Mesendoderm (in vitro differentiated cells): ENCODE measurements around the gene CTNS.

Experiments used
- DNase-seq: peaks from one replicate; pipeline ENCODE4 v3.0.0; 2013
- H2AK5ac ChIP-seq: 2 replicates; pipeline ENCODE4 v1.6.1; 2013; ENCODE audit warnings: low read length, inconsistent platforms
- H2BK120ac ChIP-seq: 2 replicates; pipeline ENCODE4 v1.6.1; 2013; ENCODE audit warnings: low read depth, mild to moderate bottlenecking, low read length, moderate library complexity, mixed read lengths
- H2BK15ac ChIP-seq: replicated peaks from 2 replicates; pipeline ENCODE4 v1.6.1; 2013; ENCODE audit warnings: low read depth, mild to moderate bottlenecking, moderate library complexity
- H2BK5ac ChIP-seq: 2 replicates; pipeline ENCODE4 v1.6.1; 2013; ENCODE audit warnings: low read length, inconsistent platforms
- H3K18ac ChIP-seq: 2 replicates; pipeline ENCODE4 v1.6.1; 2013; ENCODE audit warnings: mild to moderate bottlenecking, low read length, mixed read lengths
- H3K23ac ChIP-seq: one replicate; pipeline ENCODE4 v1.6.1; 2013; ENCODE audit warnings: low read length
- H3K27ac ChIP-seq: 2 replicates; pipeline ENCODE4 v1.5.1; 2013; ENCODE audit warnings: low read depth, mild to moderate bottlenecking, inconsistent platforms, low read length, moderate library complexity
- H3K27me3 ChIP-seq: 2 replicates; pipeline ENCODE4 v1.6.1; 2013; ENCODE audit warnings: low read length, control low read depth, mild to moderate bottlenecking, inconsistent platforms; ENCODE audit not compliant: insufficient read depth, poor library complexity
- H3K36me3 ChIP-seq: 2 replicates; pipeline ENCODE4 v1.6.1; 2013; ENCODE audit warnings: low read length, inconsistent platforms; ENCODE audit not compliant: control insufficient read depth, insufficient read depth
- H3K4ac ChIP-seq: one replicate; pipeline ENCODE4 v1.6.1; 2013; ENCODE audit warnings: low read depth, mild to moderate bottlenecking, low read length, moderate library complexity
- H3K4me1 ChIP-seq: 2 replicates; pipeline ENCODE4 v1.6.1; 2013; ENCODE audit warnings: low read depth, low read length, inconsistent platforms; ENCODE audit not compliant: control insufficient read depth
- H3K4me2 ChIP-seq: 2 replicates; pipeline ENCODE4 v1.6.1; 2013; ENCODE audit warnings: low read length
- H3K4me3 ChIP-seq: 2 replicates; pipeline ENCODE4 v1.5.1; 2013; ENCODE audit warnings: mild to moderate bottlenecking, low read length
- H3K56ac ChIP-seq: one replicate; pipeline ENCODE4 v1.6.1; 2013; ENCODE audit warnings: low read length
- H3K79me1 ChIP-seq: 2 replicates; pipeline ENCODE4 v1.6.1; 2013; ENCODE audit warnings: low read length, inconsistent platforms
- H3K79me2 ChIP-seq: 2 replicates; pipeline ENCODE4 v1.6.1; 2013; ENCODE audit warnings: mild to moderate bottlenecking, low read length; ENCODE audit not compliant: control insufficient read depth, insufficient read depth
- H3K9ac ChIP-seq: 2 replicates; pipeline ENCODE4 v1.6.1; 2013; ENCODE audit warnings: low read length, inconsistent platforms
- H4K5ac ChIP-seq: one replicate; pipeline ENCODE4 v1.6.1; 2013; ENCODE audit warnings: low read length
- H4K8ac ChIP-seq: one replicate; pipeline ENCODE4 v1.6.1; 2013; ENCODE audit warnings: low read depth, mild to moderate bottlenecking, control low read depth, low read length, moderate library complexity
- WGBS: extraction: QIAGEN DNeasy Blood & Tissue Kit; methylation state at CpG from one replicate; pipeline ENCODE4 v1.1.7; 2013; ENCODE audit warnings: low lambda C conversion rate, missing lambda C conversion rate; ENCODE audit not compliant: insufficient coverage; ENCODE audit errors: extremely low coverage; 5-methylcytosine and 5-hydroxymethylcytosine counted together

CTNS gene

DNA sequence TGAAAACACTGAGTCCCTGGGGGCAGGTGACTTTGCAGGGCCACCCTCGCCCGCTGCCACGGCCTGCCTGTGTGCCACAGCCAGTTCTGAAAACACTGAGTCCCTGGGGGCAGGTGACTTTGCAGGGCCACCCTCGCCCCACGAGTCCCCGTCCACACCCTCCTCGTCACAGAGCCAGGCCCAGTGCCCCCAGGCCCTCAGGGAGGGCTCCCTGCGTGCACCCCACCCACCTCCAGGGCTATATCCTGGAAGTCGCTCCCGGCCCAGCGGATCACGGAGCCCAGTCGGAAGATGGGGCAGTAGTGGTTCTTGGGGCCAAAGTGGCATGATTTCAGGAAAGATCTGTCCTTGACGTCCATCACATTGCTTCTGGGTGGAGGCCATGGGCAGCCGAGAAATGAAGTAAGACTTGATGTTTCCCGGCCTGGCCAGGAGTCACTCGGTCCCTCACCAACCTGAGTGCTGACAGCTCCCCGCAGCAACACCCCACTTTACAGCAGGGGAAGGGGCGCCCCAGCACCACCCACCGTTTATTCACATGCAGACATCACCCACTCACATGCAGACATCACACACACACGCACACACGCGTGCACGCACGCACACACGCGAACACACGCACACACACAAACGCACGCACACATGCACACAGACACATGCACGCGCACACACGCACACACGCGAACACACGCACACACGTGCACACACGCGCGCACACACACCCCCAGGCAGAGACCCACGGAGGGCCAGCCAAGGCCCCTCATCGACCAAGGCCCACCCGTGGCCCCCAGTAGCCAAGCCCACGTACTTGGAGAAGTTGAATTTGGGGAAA, 52.9 kb downstream of the CTNS start:
- peaks cover 1% of the 10 kb centered on the region for H3K27me3 ChIP-seq
- H3K23ac ChIP-seq = no peak overlapping the region
- no peak for DNase-seq
- no peak overlapping the region for H2AK5ac ChIP-seq
- no peak overlapping the region for H3K27ac ChIP-seq
- no peak overlapping the region for H2BK5ac ChIP-seq
- H3K4me1 ChIP-seq = no peaks in the 10 kb centered on the region
- no peak overlapping the region for H3K4me2 ChIP-seq
- H3K4ac ChIP-seq = no peak overlapping the region
- no peak overlapping the region for H4K8ac ChIP-seq
- no peak overlapping the region for H3K4me3 ChIP-seq
- H3K79me1 ChIP-seq = no peaks in the 10 kb centered on the region
- no peak overlapping the region for H2BK120ac ChIP-seq
- no peaks in the 10 kb centered on the region for H3K36me3 ChIP-seq
- H3K79me2 ChIP-seq = no peaks in the 10 kb centered on the region
- WGBS = no CpG with 5 or more reads among the region's 44 CpGs
- H4K5ac ChIP-seq = no peak overlapping the region
- no peak overlapping the region for H3K56ac ChIP-seq
- H2BK15ac ChIP-seq = no peak overlapping the region
- no peak overlapping the region for H3K18ac ChIP-seq
- no peak overlapping the region for H3K9ac ChIP-seq

DNA sequence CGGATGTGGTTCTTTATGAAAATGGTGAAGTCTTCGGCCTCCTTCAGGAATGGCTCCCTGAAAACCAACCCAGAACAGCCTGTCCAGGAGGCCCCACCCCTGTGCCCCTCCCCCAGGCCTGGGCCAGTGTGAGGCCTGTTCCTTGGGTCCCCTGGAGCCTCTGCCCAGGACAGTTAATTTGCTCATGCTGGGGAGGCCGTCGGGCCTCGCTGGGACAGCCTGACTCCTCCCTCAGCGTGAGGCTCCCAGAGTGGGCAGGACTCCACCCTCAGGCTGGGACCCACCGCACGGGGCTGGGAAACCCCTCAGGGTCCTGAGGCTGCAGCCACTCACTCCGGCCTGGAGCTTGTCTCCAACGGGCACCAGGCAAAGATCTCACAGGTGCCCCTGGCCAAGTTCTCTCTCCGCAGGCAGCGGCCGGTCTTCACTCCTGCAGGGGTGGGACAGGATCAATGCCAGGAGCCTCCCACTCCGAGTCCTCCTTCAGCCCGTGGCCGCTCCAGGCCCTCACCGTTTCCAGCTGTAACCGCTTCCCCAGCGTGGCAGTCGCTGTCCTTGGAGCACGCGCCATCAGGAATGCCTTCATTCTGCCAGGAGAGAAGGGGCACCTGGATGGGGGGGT, 53.6 kb downstream of the CTNS start:
- H2BK120ac ChIP-seq = no peak overlapping the region
- no peaks in the 10 kb centered on the region for H3K79me2 ChIP-seq
- peaks cover 6% of the 10 kb centered on the region for H3K27me3 ChIP-seq
- H3K9ac ChIP-seq = no peak overlapping the region
- H4K5ac ChIP-seq = no peak overlapping the region
- H3K4me3 ChIP-seq = no peak overlapping the region
- DNase-seq = no peak
- H3K4me2 ChIP-seq = no peak overlapping the region
- H3K79me1 ChIP-seq = no peaks in the 10 kb centered on the region
- no peak overlapping the region for H3K23ac ChIP-seq
- no peak overlapping the region for H2BK5ac ChIP-seq
- no peak overlapping the region for H3K4ac ChIP-seq
- H3K36me3 ChIP-seq = no peaks in the 10 kb centered on the region
- no peak overlapping the region for H4K8ac ChIP-seq
- no peak overlapping the region for H2AK5ac ChIP-seq
- no peaks in the 10 kb centered on the region for H3K4me1 ChIP-seq
- H2BK15ac ChIP-seq = no peak overlapping the region
- no CpG with 5 or more reads among the region's 22 CpGs for whole genome bisulfite sequencing
- no peak overlapping the region for H3K27ac ChIP-seq
- no peak overlapping the region for H3K56ac ChIP-seq
- H3K18ac ChIP-seq = no peak overlapping the region

DNA sequence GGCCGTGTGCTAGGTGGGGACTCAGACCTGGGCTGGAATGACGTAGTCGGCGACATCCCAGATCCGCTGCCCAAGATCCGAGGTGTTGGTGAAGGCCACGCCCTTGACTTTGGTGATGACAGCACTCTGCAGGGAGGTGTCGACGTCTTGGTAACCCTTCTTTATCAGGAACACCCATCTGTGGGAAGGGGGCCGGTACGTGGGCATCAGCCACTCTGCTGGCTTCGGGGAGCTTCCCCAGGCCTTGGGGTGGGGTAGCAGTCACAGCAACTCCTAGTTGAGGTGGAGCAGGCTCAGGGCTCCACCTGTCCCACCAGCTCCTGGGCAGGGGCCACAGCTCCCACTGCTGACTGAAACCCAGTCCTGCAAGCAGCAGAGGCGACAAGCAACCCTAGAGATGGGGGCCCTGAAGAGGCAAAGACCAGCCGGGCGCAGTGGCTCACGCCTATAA, 55.1 kb downstream of the CTNS start:
- peak; percentile 55 for DNase-seq
- Histone ChIP-seq H4K5ac (no peak overlapping the region), H3K18ac (no peak overlapping the region), H4K8ac (no peak overlapping the region), H3K36me3 (no peaks in the 10 kb centered on the region), H3K9ac (no peak overlapping the region), H2BK15ac (no peak overlapping the region), H3K4me1 (no peaks in the 10 kb centered on the region), H2BK5ac (no peak overlapping the region), H3K79me2 (no peaks in the 10 kb centered on the region), H3K27ac (no peak overlapping the region), H3K79me1 (no peaks in the 10 kb centered on the region), H3K56ac (no peak overlapping the region), H3K23ac (no peak overlapping the region), H3K27me3 (peaks cover 18% of the 10 kb centered on the region), H3K4ac (no peak overlapping the region), H2AK5ac (no peak overlapping the region), H3K4me2 (no peak overlapping the region), H2BK120ac (no peak overlapping the region), H3K4me3 (no peak overlapping the region)
- no CpG with 5 or more reads among the region's 16 CpGs for whole genome bisulfite sequencing

DNA sequence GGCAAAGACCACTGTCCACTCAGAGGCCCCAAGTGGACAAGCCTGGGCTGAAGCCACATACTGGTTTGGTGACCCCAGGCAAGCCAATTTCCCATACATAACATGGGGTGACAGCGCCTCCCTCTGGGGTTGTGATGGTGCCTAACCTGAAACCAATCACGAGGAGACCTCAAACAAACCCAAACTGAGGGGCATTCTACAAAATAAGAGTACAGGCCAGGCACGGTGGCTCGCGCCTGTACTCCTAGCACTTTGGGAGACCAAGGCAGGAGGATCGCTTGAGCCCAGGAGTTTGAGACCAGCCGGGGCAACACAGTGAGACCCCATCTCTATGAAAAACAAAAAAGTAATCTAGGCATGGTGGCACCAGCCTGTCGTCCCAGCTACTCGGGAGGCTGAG, 55.8 kb downstream of the CTNS start:
- no peak overlapping the region for H3K27ac ChIP-seq
- H3K4me1 ChIP-seq = no peaks in the 10 kb centered on the region
- H3K79me2 ChIP-seq = no peaks in the 10 kb centered on the region
- H2BK5ac ChIP-seq = no peak overlapping the region
- no peak overlapping the region for H2BK15ac ChIP-seq
- no peak overlapping the region for H3K56ac ChIP-seq
- H3K4me2 ChIP-seq = no peak overlapping the region
- H3K23ac ChIP-seq = no peak overlapping the region
- no peak overlapping the region for H3K4me3 ChIP-seq
- H3K36me3 ChIP-seq = no peaks in the 10 kb centered on the region
- no peak overlapping the region for H2BK120ac ChIP-seq
- no peak overlapping the region for H4K5ac ChIP-seq
- no peaks in the 10 kb centered on the region for H3K79me1 ChIP-seq
- DNase-seq = peak; percentile 41
- no peak overlapping the region for H4K8ac ChIP-seq
- no peak overlapping the region for H2AK5ac ChIP-seq
- H3K27me3 ChIP-seq = peaks cover 20% of the 10 kb centered on the region
- no peak overlapping the region for H3K4ac ChIP-seq
- WGBS = no CpG with 5 or more reads among the region's 9 CpGs
- H3K9ac ChIP-seq = no peak overlapping the region
- no peak overlapping the region for H3K18ac ChIP-seq

DNA sequence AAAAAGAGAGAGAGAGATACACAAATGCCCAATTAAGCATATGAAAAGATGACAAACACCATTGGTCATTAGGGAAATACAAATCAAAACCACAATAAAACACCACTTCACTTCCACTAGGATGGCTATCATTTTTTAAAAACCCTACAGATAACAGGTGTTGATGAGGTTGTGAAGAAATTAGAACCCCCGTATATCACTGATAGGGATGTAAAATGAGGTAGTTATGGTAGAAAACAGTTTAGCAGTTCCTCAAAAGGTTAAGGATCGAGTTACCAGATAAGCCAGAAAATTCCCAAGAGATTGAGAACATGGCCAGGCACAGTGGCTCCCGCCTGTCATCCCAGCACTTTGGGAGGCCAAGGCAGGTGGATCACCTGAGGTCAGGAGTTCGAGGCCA, 56.6 kb downstream of the CTNS start:
- Histone ChIP-seq H2BK15ac (no peak overlapping the region), H3K4me1 (no peaks in the 10 kb centered on the region), H3K23ac (no peak overlapping the region), H3K79me1 (no peaks in the 10 kb centered on the region), H3K79me2 (no peaks in the 10 kb centered on the region), H3K18ac (no peak overlapping the region), H3K27ac (no peak overlapping the region), H2BK120ac (no peak overlapping the region), H3K4me2 (no peak overlapping the region), H2BK5ac (no peak overlapping the region), H3K36me3 (no peaks in the 10 kb centered on the region), H4K8ac (no peak overlapping the region), H3K27me3 (peaks cover 27% of the 10 kb centered on the region), H2AK5ac (no peak overlapping the region), H3K4me3 (no peak overlapping the region), H3K9ac (no peak overlapping the region), H3K4ac (no peak overlapping the region), H4K5ac (no peak overlapping the region), H3K56ac (no peak overlapping the region)
- DNase-seq = no peak
- WGBS = no CpG with 5 or more reads among the region's 4 CpGs
